T47D (cell line): Measurements from ENCODE around the gene MLLT3.
A peak's percentile ranks its signal among the peaks of the same experiment; 100 is the strongest.

Experiments used
- DNase-seq, 2 experiments: peaks; one replicate each; pipeline versions ENCODE4 v3.0.0 to v3.0.0-alpha.2; 2011 to 2012; ENCODE audit warnings: low read depth in 1 of 2, low spot score in 1 of 2
- JUND ChIP-seq: IDR thresholded peaks from 2 replicates; pipeline ENCODE4 v1.6.1; 2012; ENCODE audit warnings: low read depth
- in situ Hi-C: cut with HindIII; loops from 2 replicates; pipeline ENCODE4 v1.10.0; 2016; ENCODE audit warnings: low sequenced_read_pairs, low pct_unique_long_range_greater_than_20kb

Gene MLLT3

GRCh38 chr9:20620650-20621470, 1.4 kb downstream of the MLLT3 start:
- in situ Hi-C loops = no loop called here
- peak in 1 of 2 experiments; percentile 24 for DNase-seq
- no peak for TF ChIP-seq JUND

GRCh38 chr9:20619487-20620200, 2.7 kb downstream of the MLLT3 start:
- DNase-seq = peak in 1 of 2 experiments; percentile 10
- in situ Hi-C loops = no loop called here
- no peak for TF ChIP-seq JUND

- no peak for TF ChIP-seq JUND
- DNase-seq = no peak
- in situ Hi-C loops = no loop called here
Measured at GRCh38 chr9:20618361-20618802, 3.9 kb downstream of the MLLT3 start.

- in situ Hi-C loops = no loop called here
- no peak for DNase-seq
- no peak for TF ChIP-seq JUND
Measured at GRCh38 chr9:20616808-20617207, 5.5 kb downstream of the MLLT3 start.

GRCh38 chr9:20614602-20615216, 7.6 kb downstream of the MLLT3 start:
- no peak for TF ChIP-seq JUND
- in situ Hi-C loops = no loop called here

GRCh38 chr9:20611691-20612287, 10.5 kb downstream of the MLLT3 start:
- no peak for TF ChIP-seq JUND
- in situ Hi-C loops = no loop called here
- DNase-seq = peak in 1 of 2 experiments; percentile 19

More at GRCh38 chr9:20614602-20615216, 7.6 kb downstream of the MLLT3 start:
- DNase-seq = no peak

GRCh38 chr9:20610591-20610990, 11.7 kb downstream of the MLLT3 start:
- TF ChIP-seq JUND = no peak
- DNase-seq = no peak
- in situ Hi-C loops = no loop called here

- in situ Hi-C loops = no loop called here
- no peak for TF ChIP-seq JUND
- DNase-seq = no peak
Measured at GRCh38 chr9:20608582-20608981, 13.7 kb downstream of the MLLT3 start.

GRCh38 chr9:20606652-20607051, 15.6 kb downstream of the MLLT3 start:
- in situ Hi-C loops = no loop called here
- no peak for TF ChIP-seq JUND
- DNase-seq = no peak

GRCh38 chr9:20604562-20604961, 17.7 kb downstream of the MLLT3 start:
- in situ Hi-C loops = no loop called here
- no peak for TF ChIP-seq JUND
- DNase-seq = no peak

- TF ChIP-seq JUND = no peak
- DNase-seq = no peak
- in situ Hi-C loops = no loop called here
Measured at GRCh38 chr9:20603524-20604268, 18.6 kb downstream of the MLLT3 start.

- in situ Hi-C loops = no loop called here
- TF ChIP-seq JUND = no peak
- no peak for DNase-seq
Measured at GRCh38 chr9:20601292-20601691, 21.0 kb downstream of the MLLT3 start.
